GM10266 (cell line): ENCODE data around the gene SFXN5.
A peak's percentile ranks its signal among the peaks of the same experiment; 100 is the strongest.

Experiments
- DNase-seq: peaks from one replicate; pipeline ENCODE4 v3.0.0; 2012; ENCODE audit errors: extremely low spot score
- CTCF ChIP-seq: IDR thresholded peaks from 2 replicates; pipeline ENCODE4 v1.5.1; 2012; ENCODE audit warnings: mild to moderate bottlenecking, low read depth; ENCODE audit not compliant: control insufficient read depth, insufficient read depth; ENCODE audit errors: missing control alignments

Gene SFXN5

GRCh38 chr2:72895154-72895553 lies 176.4 kb downstream of the SFXN5 start:
- TF ChIP-seq CTCF, result no peak
- no peak for DNase-seq

- no peak for DNase-seq
- TF ChIP-seq CTCF, result no peak
These were observed 177.0 kb downstream of the SFXN5 start for GRCh38 chr2:72894514-72894913.

- peak; percentile 73 for TF ChIP-seq CTCF
- DNase-seq, result peak; percentile 72
These were observed 177.8 kb downstream of the SFXN5 start for GRCh38 chr2:72893594-72894319.

GRCh38 chr2:72892506-72893173 lies 178.9 kb downstream of the SFXN5 start:
- peak; percentile 78 for DNase-seq
- peak; percentile 92 for TF ChIP-seq CTCF
